GM12878 (cell line): ENCODE data around the gene INCA1. TPM values are rescaled to one million over a fixed set of nuclear protein-coding genes. Genes with fewer than 3 reads are reported as not detected.

Experiments
- ATAC-seq: fragments of 200-7000 bp; cut with Tn5 transposase; 3 replicates; pipeline ENCODE4 v1.9.1; 2020; ENCODE audit warnings: mild to moderate bottlenecking, moderate library complexity
- BruUV-seq: library from RNA; stranded (reverse); fragments of 400-500 nt; replicated peaks from 2 replicates; lab custom pipeline; 2021; lab: Mats Ljungman, UMichigan
- CTCF ChIA-PET: fragments of 300-600 bp; sonication (Branson Sonifier 250); formaldehyde crosslinking; extraction: SDS; loops from one replicate; lab custom pipeline; 2021; ENCODE audit warnings: inconsistent platforms; lab: Yijun Ruan, JAX
- POLR2A ChIA-PET: fragments of 350-600 bp; formaldehyde crosslinking; extraction: SDS; loops from one replicate; lab custom pipeline; 2021; ENCODE audit warnings: inconsistent platforms; lab: Charles Lee
- RAD21 ChIA-PET: fragments of 300-600 bp; sonication (Branson Sonifier 250); formaldehyde crosslinking; loops from one replicate; lab custom pipeline; 2023; ENCODE audit warnings: antibody characterized with exemption; ENCODE audit not compliant: unreplicated experiment; lab: Charles Lee
- SMC1A ChIA-PET: fragments of 300-600 bp; sonication (Branson Sonifier 250); formaldehyde crosslinking; loops from one replicate; lab custom pipeline; 2023; ENCODE audit not compliant: unreplicated experiment, uncharacterized antibody; lab: Charles Lee
- DNase-seq: peaks from one replicate; pipeline ENCODE4 v3.0.0-alpha.2; 2011; ENCODE audit warnings: low read depth, low spot score
- FAIRE-seq: peaks from 3 replicates; lab custom pipeline; 2011; peaks lifted over from hg19 to GRCh38; lab: Jason Lieb, UNC
- H2AFZ ChIP-seq: 2 replicates; pipeline ENCODE4 v1.6.0; 2011; ENCODE audit warnings: low read depth, low read length, control low read depth; ENCODE audit not compliant: control insufficient read depth
- H3K27ac ChIP-seq: 2 replicates; pipeline ENCODE4 v1.5.1; 2011; ENCODE audit warnings: control low read depth; ENCODE audit not compliant: control insufficient read depth, insufficient read depth
- H3K27me3 ChIP-seq, 2 experiments: replicated peaks in 1 of 2; 2 replicates each; pipeline versions ENCODE4 v1.6.0 to v1.6.1; 2011; ENCODE audit warnings: low read length in 1 of 2; ENCODE audit not compliant: control insufficient read depth in 2 of 2, insufficient read depth in 2 of 2
- H3K36me3 ChIP-seq, 2 experiments: 2 replicates each; pipeline ENCODE4 v1.5.1; 2011; ENCODE audit warnings: low read length in 1 of 2; ENCODE audit not compliant: control insufficient read depth in 2 of 2, insufficient read depth in 2 of 2
- H3K4me1 ChIP-seq: 2 replicates; pipeline ENCODE4 v1.6.1; 2011; ENCODE audit warnings: mild to moderate bottlenecking, low read length, moderate library complexity, mixed read lengths; ENCODE audit not compliant: control insufficient read depth, insufficient read depth
- H3K4me2 ChIP-seq: 2 replicates; pipeline ENCODE4 v1.6.0; 2011; ENCODE audit warnings: control low read depth; ENCODE audit not compliant: control insufficient read depth, insufficient read depth
- H3K4me3 ChIP-seq: fragments of 200-600 bp; sonication (generic); 2 replicates; pipeline ENCODE4 v1.5.1; 2016
- H3K79me2 ChIP-seq: 2 replicates; pipeline ENCODE4 v1.6.0; 2011; ENCODE audit warnings: low read length; ENCODE audit not compliant: control insufficient read depth, insufficient read depth
- H3K9ac ChIP-seq: 2 replicates; pipeline ENCODE4 v1.8.0; 2011; ENCODE audit warnings: low read length, control low read depth, mixed read lengths; ENCODE audit not compliant: control insufficient read depth, insufficient read depth
- H3K9me3 ChIP-seq: replicated peaks from 3 replicates; pipeline ENCODE4 v1.5.1; 2011; ENCODE audit warnings: mild to moderate bottlenecking, low read length; ENCODE audit not compliant: control insufficient read depth, insufficient read depth
- H4K20me1 ChIP-seq: 2 replicates; pipeline ENCODE4 v1.6.0; 2011; ENCODE audit not compliant: control insufficient read depth, insufficient read depth
- CBX5 ChIP-seq: sonication (generic); IDR thresholded peaks from 2 replicates; pipeline ENCODE4 v1.6.1; 2016; ENCODE audit warnings: low read depth, moderate library complexity, mild to moderate bottlenecking, inconsistent platforms
- FOXM1 ChIP-seq: IDR thresholded peaks from 2 replicates; pipeline ENCODE4 v1.6.1; 2012; ENCODE audit warnings: low read depth, mild to moderate bottlenecking, inconsistent platforms, low read length, moderate library complexity
- HDAC6 ChIP-seq: fragments of 200-600 bp; sonication (generic); IDR thresholded peaks from one replicate; pipeline ENCODE4 v1.8.0; 2017; ENCODE audit warnings: antibody characterized with exemption; ENCODE audit not compliant: unreplicated experiment
- IKZF1 ChIP-seq: fragments of 450-650 bp; conservative IDR thresholded peaks from 2 replicates; pipeline ENCODE4 v1.6.1; 2017; ENCODE audit warnings: antibody characterized with exemption, mild to moderate bottlenecking
- MEF2A ChIP-seq: IDR thresholded peaks from 2 replicates; pipeline ENCODE4 v1.6.1; 2011; ENCODE audit warnings: low read depth, mild to moderate bottlenecking, low read length, moderate library complexity; ENCODE audit not compliant: insufficient read depth
- MXI1 ChIP-seq: fragments of 150-350 bp; IDR thresholded peaks from 2 replicates; pipeline ENCODE4 v1.6.1; 2011; ENCODE audit warnings: low read depth, mild to moderate bottlenecking, inconsistent platforms, low read length, improper control_type of control experiment
- NFYA ChIP-seq: IDR thresholded peaks from 2 replicates; pipeline ENCODE4 v1.6.1; 2011; ENCODE audit warnings: low read depth, mild to moderate bottlenecking, low read length, improper control_type of control experiment, borderline replicate concordance
- RAD21 ChIP-seq: IDR thresholded peaks from 2 replicates; pipeline ENCODE4 v1.6.1; 2011; ENCODE audit warnings: mild to moderate bottlenecking, low read depth, low read length, moderate library complexity; ENCODE audit not compliant: insufficient read depth
- REST ChIP-seq: IDR thresholded peaks from 2 replicates; pipeline ENCODE4 v1.6.1; 2012; ENCODE audit warnings: mild to moderate bottlenecking, low read depth, low read length
- SIX5 ChIP-seq: IDR thresholded peaks from 2 replicates; pipeline ENCODE4 v1.6.1; 2011; ENCODE audit warnings: mild to moderate bottlenecking, low read depth, low read length, moderate library complexity; ENCODE audit not compliant: severe bottlenecking
- SREBF2 ChIP-seq: IDR thresholded peaks from 2 replicates; pipeline ENCODE4 v1.6.1; 2012; ENCODE audit warnings: mild to moderate bottlenecking, low read length
- TCF3 ChIP-seq: IDR thresholded peaks from 2 replicates; pipeline ENCODE4 v1.6.1; 2012; ENCODE audit warnings: low read depth, mild to moderate bottlenecking, low read length, borderline replicate concordance; ENCODE audit not compliant: insufficient read depth
- ZSCAN29 ChIP-seq: fragments of 450-650 bp; IDR thresholded peaks from 2 replicates; pipeline ENCODE4 v1.6.1; 2017; ENCODE audit warnings: mild to moderate bottlenecking, moderate library complexity
- WGBS: methylation state at CpG from one replicate; pipeline ENCODE4 v1.1.6; 2016; ENCODE audit warnings: low lambda C conversion rate; ENCODE audit not compliant: insufficient replicate concordance, insufficient coverage; ENCODE audit errors: missing lambda C conversion rate; 5-methylcytosine and 5-hydroxymethylcytosine counted together
- in situ Hi-C: fragments of 300-500 bp; cut with MboI; formaldehyde crosslinking; loops from 9 replicates; pipeline ENCODE4 v1.14.3; 2018; ENCODE audit warnings: mixed read lengths
- intact Hi-C: fragments of 100-400 bp; cut with micrococcal nuclease; formaldehyde crosslinking; loops from one replicate; pipeline ENCODE4 v1.14.2; 2022; ENCODE audit not compliant: unreplicated experiment
- polyA plus RNA-seq, 11 experiments: library from polyadenylated mRNA; depleted of rRNA in 4 of 11; unstranded in 6 of 11; stranded (reverse) in 5 of 11; fragments of >200 nt; fragmentation: Nextera tagmentation in 4 of 11; fragmentation: Illumina TruSeq in 1 of 11; extraction: Ambion mirVana in 4 of 11; extraction: Trizol in 1 of 11; gene quantifications; 1 replicate in 1 of 11; 2 replicates in 10 of 11; pipeline versions ENCODE4 v1.2.1 to v1.2.3, GENCODE V29; 2011 to 2016; ENCODE audit warnings: inconsistent platforms in 2 of 11, missing spikeins in 2 of 11, low read depth in 1 of 11
- total RNA-seq, 4 experiments: library from RNA; depleted of rRNA in 3 of 4; stranded (reverse); fragments of >200 nt in 3 of 4; fragmentation: Illumina TruSeq in 1 of 4; extraction: Trizol in 1 of 4; gene quantifications; 2 replicates each; pipeline versions ENCODE4 v1.2.1 to v1.2.3, GENCODE V29; 2013 to 2021

Gene INCA1
- total and polyA plus RNA-seq, 10 of the 15 experiments (the other 5 are each of a cell fraction or from before 2014, with no cell fraction given), result 0.19 to 1.8 (median 0.45) TPM

GRCh38 chr17:5035315-5035714 lies 38.0 kb upstream of the INCA1 start, which contains the start of gene SLC52A1:
Gene SLC52A1, minus strand, starts transcription at chr17:5035426. Its CDS starts 820 bp downstream, at chr17:5034606.
- Histone ChIP-seq H3K4me2 (0 out of 2 replicates have a peak within 1 kb of the TSS, but pooled peaks have one; percentile 27), H4K20me1 (no peaks in the 10 kb centered on the region), H3K9ac (no peak within 1 kb of the TSS), H2AFZ (no peak within 1 kb of the TSS), H3K9me3 (no peaks in the 10 kb centered on the region), H3K79me2 (no peaks in the 10 kb centered on the region), H3K36me3 (no peaks in the 10 kb centered on the region), H3K4me3 (no peak within 1 kb of the TSS), H3K27ac (no peak within 1 kb of the TSS), H3K4me1 (peaks cover 14% of the 10 kb centered on the region), H3K27me3 (no peaks in the 10 kb centered on the region)
- DNase-seq, result no peak
- no peak for TF ChIP-seq ZSCAN29
- no peak for TF ChIP-seq MXI1
- no peak for TF ChIP-seq SIX5
- TF ChIP-seq FOXM1, result no peak
- ChIA-PET POLR2A (interaction anchor here (0.6 to 0.8 kb wide), 2 partner anchors 8 to 15 kb away, joined by 3 to 4 read pairs; no protein-coding TSS in a partner anchor), RAD21 (no interaction called here), SMC1A (interaction anchor here (1.0 to 1.5 kb wide), 3 partner anchors 15 to 126 kb away, joined by 3 to 5 read pairs (median 3); no protein-coding TSS in a partner anchor), CTCF (interaction anchor here (1.0 to 4.0 kb wide), 3 partner anchors 11 to 55 kb away, joined by 3 to 16 read pairs (median 4); no protein-coding TSS in a partner anchor)
- no TSS peak for BruUV-seq
- no peak for FAIRE-seq
- intact Hi-C loops (no loop called here), in situ Hi-C loops (no loop called here)
- 18% methylated on average over 24 of the region's 24 CpGs for WGBS
- no peak for ATAC-seq

GRCh38 chr17:5034651-5035050 lies 37.3 kb upstream of the INCA1 start:
- ATAC-seq (no peak), FAIRE-seq (no peak), DNase-seq (no peak)
- H3K4me2 ChIP-seq, result no peak overlapping the region
- ChIA-PET RAD21 (interaction anchor here (1.3 kb wide), 1 partner anchor 27 kb away, joined by 6 read pairs; no protein-coding TSS in a partner anchor), POLR2A (interaction anchor here (0.5 to 0.6 kb wide), 2 partner anchors 52 to 137 kb away, joined by 4 to 6 read pairs; no protein-coding TSS in a partner anchor), CTCF (interaction anchor here (1.0 to 4.0 kb wide), 4 partner anchors 11 to 54 kb away, joined by 3 to 16 read pairs (median 4); no protein-coding TSS in a partner anchor), SMC1A (interaction anchor here (1.0 to 1.5 kb wide), 3 partner anchors 15 to 125 kb away, joined by 3 to 5 read pairs (median 3); no protein-coding TSS in a partner anchor)
- no peaks in the 10 kb centered on the region for H4K20me1 ChIP-seq
- no peaks in the 10 kb centered on the region for H3K36me3 ChIP-seq
- intact Hi-C loops, result loop anchor here (5.0 kb wide), 1 partner anchor 37 kb away; the partner anchor contains the start of genes INCA1 and KIF1C
- H3K9ac ChIP-seq, result no peak overlapping the region
- no TSS peak for BruUV-seq
- H2AFZ ChIP-seq, result no peak overlapping the region
- no peaks in the 10 kb centered on the region for H3K79me2 ChIP-seq
- H3K4me3 ChIP-seq, result no peak overlapping the region
- no peaks in the 10 kb centered on the region for H3K27me3 ChIP-seq
- in situ Hi-C loops, result no loop called here
- no peaks in the 10 kb centered on the region for H3K9me3 ChIP-seq
- no peak overlapping the region for H3K27ac ChIP-seq
- 82% methylated on average over 14 of the region's 14 CpGs for WGBS
- peaks cover 14% of the 10 kb centered on the region for H3K4me1 ChIP-seq
- no peak for TF ChIP-seq CBX5
- TF ChIP-seq IKZF1, result no peak
- no peak for TF ChIP-seq HDAC6
- no peak for TF ChIP-seq TCF3
- TF ChIP-seq RAD21, result no peak
- no peak for TF ChIP-seq REST
- TF ChIP-seq MEF2A, result no peak
- TF ChIP-seq NFYA, result no peak
- TF ChIP-seq SREBF2, result no peak
